NOMO-1 (cell line): Measurements from ENCODE around the gene ACD.

Experiments used
- DNase-seq, 2 experiments: peaks; one replicate each; lab custom pipeline; 2025; ENCODE audit not compliant: unreplicated experiment in 2 of 2; lab: John Stamatoyannopoulos, UW

ACD gene

GRCh38 chr16:67648088-67648763 lies 11.8 kb downstream of the ACD start:
- DNase-seq = no peak

DNA sequence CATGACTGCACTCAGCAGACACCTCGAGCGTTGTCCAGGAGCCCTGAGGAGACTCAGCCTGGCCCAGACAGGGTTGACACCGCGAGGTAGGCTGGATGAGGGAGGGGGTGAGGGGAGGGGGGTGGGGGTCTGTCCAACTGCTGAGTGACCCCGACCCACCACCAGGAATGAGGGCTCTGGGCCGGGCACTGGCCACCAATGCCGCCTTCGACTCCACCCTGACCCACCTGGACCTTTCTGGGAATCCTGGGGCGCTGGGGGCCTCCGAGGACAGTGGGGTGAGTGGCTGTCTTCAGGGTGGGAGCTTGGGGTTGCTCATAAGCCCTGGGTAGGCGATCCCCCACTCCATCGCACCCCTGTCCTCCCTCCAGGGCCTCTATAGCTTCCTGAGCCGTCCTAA lies 12.4 kb downstream of the ACD start:
- DNase-seq = no peak

DNA sequence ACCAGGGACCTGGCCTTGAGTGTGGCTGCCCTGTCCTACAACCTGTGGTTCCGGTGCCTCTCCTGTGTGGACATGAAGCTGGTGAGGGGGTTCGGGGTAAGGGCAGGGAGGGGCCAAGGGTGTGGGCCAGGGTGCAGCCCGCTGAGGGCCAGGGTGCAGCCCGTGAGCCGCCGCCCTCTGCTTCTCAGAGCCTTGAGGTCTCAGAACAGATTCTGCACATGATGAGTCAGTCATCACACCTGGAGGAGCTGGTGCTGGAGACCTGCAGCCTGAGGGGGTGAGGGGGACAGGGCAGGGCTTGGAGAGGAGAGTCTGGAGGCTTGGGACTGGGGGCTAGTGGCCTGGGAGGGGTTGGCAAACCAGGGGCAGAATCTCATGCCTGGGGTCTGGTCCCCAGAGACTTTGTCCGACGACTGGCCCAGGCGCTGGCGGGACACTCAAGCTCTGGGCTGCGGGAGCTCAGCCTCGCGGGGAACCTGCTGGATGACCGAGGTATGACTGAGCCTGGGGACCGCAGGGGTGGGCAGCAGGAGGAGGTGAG lies 12.9 kb downstream of the ACD start:
- DNase-seq = no peak

DNA sequence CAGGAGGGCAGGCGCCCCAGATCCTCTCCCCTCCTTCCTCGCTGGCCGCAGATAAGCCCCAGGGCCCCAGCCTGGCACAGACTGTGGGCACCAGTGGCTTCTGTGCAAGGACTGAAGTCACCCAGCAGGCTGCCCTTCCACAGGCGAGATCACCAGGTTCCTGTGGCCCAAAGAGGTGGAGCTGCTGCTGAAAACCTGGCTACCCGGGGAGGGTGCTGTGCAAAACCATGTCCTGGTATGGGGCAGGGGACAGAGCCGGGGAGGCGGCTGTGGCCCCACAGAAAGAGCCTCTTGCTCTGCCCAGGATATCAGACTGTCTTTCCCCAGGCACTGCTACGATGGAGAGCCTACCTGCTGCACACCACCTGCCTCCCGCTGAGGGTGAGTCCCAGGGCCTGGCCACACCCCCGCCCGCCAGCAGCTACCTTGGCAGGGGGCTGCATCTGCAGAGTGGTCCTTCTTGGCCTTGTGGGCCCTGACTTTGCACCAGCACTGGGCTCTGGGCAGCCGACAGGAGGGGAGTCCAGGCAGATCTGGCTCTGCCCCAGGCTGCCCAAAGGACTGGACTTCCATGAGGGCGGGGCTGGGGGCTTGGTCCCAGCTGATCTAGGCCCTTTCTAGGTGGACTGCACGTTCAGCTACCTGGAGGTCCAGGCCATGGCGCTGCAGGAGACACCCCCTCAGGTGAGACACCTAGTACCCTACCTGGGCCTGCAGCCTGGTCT lies 14.5 kb downstream of the ACD start:
- no peak for DNase-seq

DNA sequence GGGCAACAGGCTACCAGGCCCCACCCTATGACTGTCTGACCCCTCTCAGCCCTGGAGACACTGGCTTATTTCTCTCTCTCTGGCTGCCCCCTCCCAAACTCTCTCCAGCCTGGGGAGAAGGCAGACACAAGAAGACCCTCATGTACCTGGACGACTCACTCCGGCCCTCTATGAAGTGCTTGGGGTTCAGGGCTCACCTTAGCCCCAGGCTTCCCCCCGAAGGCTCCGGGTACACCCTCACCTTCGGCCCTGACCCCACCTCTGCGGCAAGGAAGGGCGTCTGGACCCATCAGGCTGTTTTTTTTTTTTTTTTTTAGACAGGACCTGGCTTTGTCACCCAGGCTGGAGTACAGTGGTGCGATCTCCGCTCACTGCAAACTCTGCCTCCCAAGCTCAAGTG lies 16.0 kb downstream of the ACD start:
- no peak for DNase-seq

DNA sequence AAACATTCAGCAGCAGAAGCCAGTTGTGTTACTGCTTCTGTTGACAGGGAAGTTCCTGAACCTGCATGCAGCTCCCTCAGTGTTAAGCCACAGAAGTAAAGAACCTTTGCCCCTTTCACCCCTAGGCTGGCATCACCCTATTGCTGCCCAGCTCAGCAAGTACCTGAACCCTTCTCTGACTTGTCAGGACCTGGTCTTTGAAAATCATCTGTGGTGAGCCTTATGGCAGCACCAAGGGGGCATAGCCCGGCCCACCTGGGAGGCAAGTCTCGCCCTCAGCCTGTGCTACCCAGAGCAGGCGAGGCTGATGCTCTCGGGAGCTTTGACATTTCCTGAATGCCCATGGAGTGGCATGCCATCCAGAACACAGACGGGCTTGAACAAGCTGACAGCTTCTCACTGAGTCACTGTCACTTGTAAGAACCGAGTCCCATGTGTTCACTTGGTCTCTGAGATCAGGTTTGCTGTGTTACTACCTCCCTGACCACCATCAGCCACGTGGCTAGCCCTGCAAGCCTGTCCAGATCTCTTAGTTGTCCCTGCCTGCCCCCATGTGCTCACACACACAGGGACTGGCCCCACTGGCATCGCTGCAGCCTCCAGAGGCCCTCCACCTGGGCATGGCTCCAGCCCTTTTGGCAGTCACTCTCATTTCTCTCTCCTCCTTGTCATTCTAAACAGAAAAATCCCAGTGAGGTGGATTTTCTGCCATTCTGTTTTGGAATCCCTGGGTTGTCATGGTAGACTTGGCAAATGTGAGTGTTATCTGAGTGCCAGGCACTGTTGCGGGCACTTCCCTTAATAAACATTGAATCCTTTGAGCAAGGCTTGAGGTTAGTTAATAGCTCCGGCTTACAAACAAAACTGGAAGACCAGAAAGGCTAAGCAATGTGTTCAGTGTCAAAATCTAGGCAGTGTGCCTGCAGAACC lies 18.0 kb downstream of the ACD start:
- no peak for DNase-seq

- DNase-seq = no peak
These were observed 22.4 kb downstream of the ACD start for GRCh38 chr16:67637625-67638024.

DNA sequence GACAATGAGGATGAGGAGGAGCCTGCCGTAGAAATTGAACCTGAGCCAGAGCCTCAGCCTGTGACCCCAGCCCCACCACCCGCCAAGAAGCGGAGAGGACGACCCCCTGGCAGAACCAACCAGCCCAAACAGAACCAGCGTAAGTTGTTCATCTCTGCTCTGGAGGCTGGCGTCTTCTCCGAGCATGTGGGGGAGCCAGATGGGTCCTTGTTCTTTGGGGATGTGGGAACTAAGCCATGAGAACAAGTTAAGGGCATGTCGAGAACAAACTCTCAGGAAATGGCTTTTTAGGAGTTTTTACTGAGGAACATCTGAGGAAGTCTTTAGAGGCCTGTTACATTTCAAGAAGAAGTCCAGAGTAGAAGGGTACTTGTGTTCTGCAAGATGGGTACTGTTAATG lies 23.3 kb downstream of the ACD start:
- DNase-seq = no peak

- DNase-seq = no peak
These were observed 27.5 kb downstream of the ACD start for GRCh38 chr16:67632415-67633172.

- no peak for DNase-seq
These were observed 31.8 kb downstream of the ACD start for GRCh38 chr16:67628216-67628615.

DNA sequence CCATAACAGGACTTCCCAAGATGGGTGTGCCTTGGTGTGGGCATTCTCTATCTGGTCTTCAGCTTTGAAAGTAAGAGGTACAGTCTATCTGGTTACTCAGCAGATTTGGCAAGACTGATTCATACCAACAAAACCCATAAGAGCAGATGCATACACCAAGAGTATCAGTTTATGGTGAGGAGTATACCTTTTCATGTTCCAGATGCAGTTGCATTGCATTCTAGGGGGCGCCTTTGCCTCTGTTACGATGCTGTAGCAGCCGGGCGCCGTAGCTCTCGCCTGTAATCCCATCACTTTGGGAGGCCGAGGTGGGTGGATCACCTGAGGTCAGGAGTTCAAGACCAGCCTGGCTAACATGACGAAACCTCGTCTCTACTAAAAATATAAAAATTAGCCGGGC lies 46.3 kb downstream of the ACD start:
- DNase-seq = no peak

- DNase-seq = no peak
These were observed 51.7 kb downstream of the ACD start for GRCh38 chr16:67608364-67608763.
